OCI-LY3 (cell line): ENCODE results near the gene PTCD2.

ENCODE experiments used
- H2AFZ ChIP-seq: fragments of 200-600, 300-600 bp; shearing (Covaris generic); 2 replicates; pipeline ENCODE4 v1.6.0; 2014; ENCODE audit warnings: antibody characterized with exemption, low read depth, low read length
- H3K27ac ChIP-seq: fragments of 200-600, 300-600 bp; sonication (generic); 2 replicates; pipeline ENCODE4 v1.5.1; 2014; ENCODE audit warnings: mild to moderate bottlenecking, low read length, moderate library complexity, mixed read lengths
- H3K27me3 ChIP-seq: fragments of 200-600, 300-600 bp; sonication (generic); 2 replicates; pipeline ENCODE4 v1.6.1; 2014; ENCODE audit warnings: low read depth, low read length, mixed read lengths
- H3K36me3 ChIP-seq: fragments of 200-600, 300-600 bp; sonication (generic); replicated peaks from 2 replicates; pipeline ENCODE3; 2014; ENCODE audit warnings: low read depth, low read length, mixed read lengths
- H3K4me1 ChIP-seq: fragments of 300-600, 200-600 bp; sonication (generic); 2 replicates; pipeline ENCODE4 v1.6.1; 2014; ENCODE audit warnings: low read length, mixed read lengths
- H3K4me2 ChIP-seq: fragments of 200-600, 300-600 bp; sonication (generic); 2 replicates; pipeline ENCODE4 v1.6.1; 2014; ENCODE audit warnings: low read length, mixed read lengths
- H3K4me3 ChIP-seq: fragments of 300-600, 200-600 bp; sonication (generic); 2 replicates; pipeline ENCODE4 v1.5.1; 2014; ENCODE audit warnings: antibody characterized with exemption, mild to moderate bottlenecking, low read length, moderate library complexity
- H3K79me2 ChIP-seq: fragments of 300-600, 200-600 bp; shearing (Covaris generic); 2 replicates; pipeline ENCODE4 v1.6.1; 2014; ENCODE audit warnings: mild to moderate bottlenecking, low read length, mixed read lengths
- H3K9ac ChIP-seq: fragments of 300-600, 200-600 bp; shearing (Covaris generic); 2 replicates; pipeline ENCODE4 v1.6.0; 2014; ENCODE audit warnings: mild to moderate bottlenecking, low read length, moderate library complexity
- H3K9me3 ChIP-seq: fragments of 200-600, 300-600 bp; shearing (Covaris generic); 2 replicates; pipeline ENCODE4 v1.6.1; 2014; ENCODE audit warnings: low read length, mixed read lengths; ENCODE audit not compliant: insufficient read depth
- H4K20me1 ChIP-seq: fragments of 200-600, 300-600 bp; sonication (generic); 2 replicates; pipeline ENCODE4 v1.6.1; 2016; ENCODE audit warnings: low read length, mixed read lengths; ENCODE audit not compliant: insufficient read depth
- EZH2phosphoT487 ChIP-seq: fragments of 200-600 bp; shearing (Covaris generic); IDR thresholded peaks from 2 replicates; pipeline ENCODE4 v1.6.1; 2018; ENCODE audit warnings: antibody characterized with exemption, mixed run types, low read depth
- TF ChIP-seq, protein P1 (sequence below): fragments of 200-600, 300-600 bp; sonication (generic); IDR thresholded peaks from 2 replicates; pipeline ENCODE4 v1.5.1; 2014; ENCODE audit warnings: antibody characterized with exemption, low read length, low read depth

PTCD2 gene

DNA sequence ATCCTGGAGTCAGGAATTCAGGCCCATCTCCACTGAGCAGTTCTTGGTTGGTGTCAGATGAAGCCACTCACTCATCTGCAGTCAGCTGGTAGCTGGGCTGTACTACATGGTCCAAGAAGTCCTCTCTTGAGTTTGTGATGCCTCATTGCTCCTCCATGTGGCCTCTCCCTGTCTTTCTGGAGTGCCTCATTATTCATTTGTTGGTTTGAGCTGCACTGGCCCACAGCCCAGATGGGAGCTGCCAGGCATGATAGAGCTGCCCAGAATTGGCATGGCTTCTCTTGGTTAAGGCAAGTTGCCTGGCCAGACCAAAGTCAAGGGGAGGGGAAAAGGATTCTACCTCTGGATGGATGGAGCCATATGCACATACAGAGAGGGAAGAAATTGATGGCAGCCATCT lies 8.0 kb downstream of the PTCD2 start:
- no peaks in the 10 kb centered on the region for H4K20me1 ChIP-seq
- no peak overlapping the region for H3K4me2 ChIP-seq
- H3K4me3 ChIP-seq: no peak overlapping the region
- H3K27me3 ChIP-seq: no peaks in the 10 kb centered on the region
- H3K9me3 ChIP-seq: no peaks in the 10 kb centered on the region
- no peaks in the 10 kb centered on the region for H3K4me1 ChIP-seq
- H3K79me2 ChIP-seq: no peaks in the 10 kb centered on the region
- H3K27ac ChIP-seq: no peak overlapping the region
- H3K36me3 ChIP-seq: peaks cover 24% of the 10 kb centered on the region
- TF ChIP-seq, protein P1, sequence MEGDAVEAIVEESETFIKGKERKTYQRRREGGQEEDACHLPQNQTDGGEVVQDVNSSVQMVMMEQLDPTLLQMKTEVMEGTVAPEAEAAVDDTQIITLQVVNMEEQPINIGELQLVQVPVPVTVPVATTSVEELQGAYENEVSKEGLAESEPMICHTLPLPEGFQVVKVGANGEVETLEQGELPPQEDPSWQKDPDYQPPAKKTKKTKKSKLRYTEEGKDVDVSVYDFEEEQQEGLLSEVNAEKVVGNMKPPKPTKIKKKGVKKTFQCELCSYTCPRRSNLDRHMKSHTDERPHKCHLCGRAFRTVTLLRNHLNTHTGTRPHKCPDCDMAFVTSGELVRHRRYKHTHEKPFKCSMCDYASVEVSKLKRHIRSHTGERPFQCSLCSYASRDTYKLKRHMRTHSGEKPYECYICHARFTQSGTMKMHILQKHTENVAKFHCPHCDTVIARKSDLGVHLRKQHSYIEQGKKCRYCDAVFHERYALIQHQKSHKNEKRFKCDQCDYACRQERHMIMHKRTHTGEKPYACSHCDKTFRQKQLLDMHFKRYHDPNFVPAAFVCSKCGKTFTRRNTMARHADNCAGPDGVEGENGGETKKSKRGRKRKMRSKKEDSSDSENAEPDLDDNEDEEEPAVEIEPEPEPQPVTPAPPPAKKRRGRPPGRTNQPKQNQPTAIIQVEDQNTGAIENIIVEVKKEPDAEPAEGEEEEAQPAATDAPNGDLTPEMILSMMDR: no peak
- TF ChIP-seq EZH2phosphoT487: no peak
- no peak overlapping the region for H2AFZ ChIP-seq
- no peak overlapping the region for H3K9ac ChIP-seq

DNA sequence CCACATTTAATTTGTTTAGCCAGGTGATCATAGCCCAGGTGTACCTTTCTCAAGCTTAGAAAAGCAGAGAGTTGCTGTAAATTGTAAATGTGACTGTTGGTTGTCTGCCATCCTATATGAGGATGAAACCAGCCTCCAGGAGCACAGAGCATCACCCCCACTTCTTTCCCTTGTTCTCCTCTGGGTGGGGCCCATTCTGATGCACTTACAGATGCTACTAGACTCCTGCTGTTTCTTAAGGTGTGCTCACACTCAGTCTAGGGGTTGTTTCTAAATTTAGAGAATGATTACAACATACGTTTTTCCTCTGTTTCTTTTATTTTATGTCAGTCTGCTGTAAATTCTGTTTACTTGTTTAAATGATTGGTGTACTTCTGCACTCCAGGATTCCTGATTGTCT lies 10.5 kb downstream of the PTCD2 start:
- H3K4me1 ChIP-seq: no peaks in the 10 kb centered on the region
- no peaks in the 10 kb centered on the region for H4K20me1 ChIP-seq
- no peak overlapping the region for H3K4me3 ChIP-seq
- H3K27ac ChIP-seq: no peak overlapping the region
- H3K27me3 ChIP-seq: no peaks in the 10 kb centered on the region
- H3K79me2 ChIP-seq: no peaks in the 10 kb centered on the region
- no peak overlapping the region for H2AFZ ChIP-seq
- no peak overlapping the region for H3K4me2 ChIP-seq
- no peak overlapping the region for H3K9ac ChIP-seq
- TF ChIP-seq, protein P1: no peak
- TF ChIP-seq EZH2phosphoT487: no peak
- peaks cover 25% of the 10 kb centered on the region for H3K36me3 ChIP-seq
- H3K9me3 ChIP-seq: no peaks in the 10 kb centered on the region

DNA sequence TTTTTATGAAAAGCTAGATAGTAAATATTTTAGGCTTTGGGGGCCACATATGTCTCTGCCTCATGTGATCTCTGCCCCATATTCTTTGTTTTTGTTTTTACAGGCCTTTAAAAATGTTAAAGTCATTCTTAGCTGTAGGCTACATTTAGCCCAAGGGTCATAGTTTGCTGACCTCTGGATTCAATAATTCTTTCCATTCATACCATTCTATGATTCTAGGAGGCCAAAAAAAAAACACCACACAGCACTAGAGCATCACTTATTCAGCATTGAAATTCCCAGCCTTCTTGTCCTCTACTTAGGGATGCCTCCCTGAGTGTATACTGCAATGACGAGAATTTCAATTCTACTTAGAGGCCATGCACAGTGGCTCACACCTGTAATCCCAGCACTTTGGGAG lies 17.0 kb downstream of the PTCD2 start:
- no peak overlapping the region for H3K4me3 ChIP-seq
- no peaks in the 10 kb centered on the region for H3K79me2 ChIP-seq
- no peaks in the 10 kb centered on the region for H3K9me3 ChIP-seq
- no peak overlapping the region for H2AFZ ChIP-seq
- TF ChIP-seq, protein P1: no peak
- TF ChIP-seq EZH2phosphoT487: no peak
- H3K4me1 ChIP-seq: no peaks in the 10 kb centered on the region
- H3K27ac ChIP-seq: no peak overlapping the region
- H3K9ac ChIP-seq: no peak overlapping the region
- no peaks in the 10 kb centered on the region for H3K27me3 ChIP-seq
- H3K36me3 ChIP-seq: peaks cover 8% of the 10 kb centered on the region
- no peak overlapping the region for H3K4me2 ChIP-seq
- no peaks in the 10 kb centered on the region for H4K20me1 ChIP-seq

DNA sequence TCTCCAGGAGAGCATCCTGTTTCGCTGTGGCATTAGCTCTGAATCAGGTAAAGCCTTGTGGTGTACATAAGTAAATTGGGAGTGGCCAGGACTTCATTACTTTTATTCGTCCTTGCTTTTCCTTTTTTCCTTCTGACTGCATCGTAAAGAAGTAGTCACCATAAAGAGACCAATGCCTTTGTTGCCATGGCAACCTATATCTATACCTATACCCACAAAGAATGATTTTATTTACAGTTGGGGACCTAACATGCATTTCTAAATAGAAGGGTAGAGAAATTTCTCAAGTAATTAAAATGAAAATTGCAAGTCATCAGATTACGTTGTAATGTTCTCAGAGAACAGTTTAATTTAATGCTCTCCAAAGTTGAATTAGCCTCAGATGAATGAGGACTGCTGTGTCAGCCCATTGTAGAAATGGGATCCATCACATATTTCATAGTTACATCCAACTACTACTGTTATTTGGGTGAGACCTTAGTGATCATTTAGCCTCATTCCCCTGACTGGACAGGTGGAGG lies 18.6 kb downstream of the PTCD2 start:
- H2AFZ ChIP-seq: no peak overlapping the region
- no peak overlapping the region for H3K27ac ChIP-seq
- H3K9ac ChIP-seq: no peak overlapping the region
- no peaks in the 10 kb centered on the region for H3K4me1 ChIP-seq
- no peaks in the 10 kb centered on the region for H3K27me3 ChIP-seq
- H3K79me2 ChIP-seq: no peaks in the 10 kb centered on the region
- no peaks in the 10 kb centered on the region for H3K9me3 ChIP-seq
- no peak for TF ChIP-seq EZH2phosphoT487
- TF ChIP-seq, protein P1: no peak
- H3K4me2 ChIP-seq: no peak overlapping the region
- H4K20me1 ChIP-seq: no peaks in the 10 kb centered on the region
- no peak overlapping the region for H3K4me3 ChIP-seq
- H3K36me3 ChIP-seq: peaks cover 9% of the 10 kb centered on the region
